ENCODE measurements around the gene CD300LF. TPM values are rescaled to one million over a fixed set of nuclear protein-coding genes. Genes with fewer than 3 reads are reported as not detected.

CD300LF gene
- total RNA-seq, 2 donors from 2014 or later, result not detected

GRCh38 chr17:74732042-74732867 is 19.5 kb upstream of the CD300LF start:
- H3K4me1 Mint-ChIP-seq (ENCODE audit: low read depth), result peaks cover 13% of the 10 kb centered on the region
- no peak overlapping the region for H3K27ac Mint-ChIP-seq
- no peaks in the 10 kb centered on the region for H3K27me3 Mint-ChIP-seq (ENCODE audit: low read depth)
- no peaks in the 10 kb centered on the region for H3K36me3 Mint-ChIP-seq (ENCODE audit: insufficient read depth in 2 of 2)
- DNase-seq (no peak), ATAC-seq (replicated peaks in 1 of 2) (no peak)
- H3K4me3 Mint-ChIP-seq, result no peak overlapping the region
- H3K9me3 Mint-ChIP-seq, result no peaks in the 10 kb centered on the region

DNA sequence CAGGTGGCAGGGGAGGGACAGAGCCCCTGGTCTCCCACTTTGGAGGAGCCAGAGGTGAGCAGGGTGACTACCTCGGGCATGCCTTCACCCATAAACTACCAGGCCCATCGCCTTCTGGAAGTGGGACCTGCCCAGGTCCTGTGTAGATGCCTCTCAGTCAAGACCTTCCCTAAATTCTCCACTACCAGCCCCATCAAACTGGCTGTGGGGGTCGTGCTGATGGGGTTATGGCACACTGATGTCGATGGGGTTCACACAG is 18.6 kb upstream of the CD300LF start:
- no peaks in the 10 kb centered on the region for H3K36me3 Mint-ChIP-seq (ENCODE audit: insufficient read depth in 2 of 2)
- no peaks in the 10 kb centered on the region for H3K9me3 Mint-ChIP-seq
- H3K27me3 Mint-ChIP-seq (ENCODE audit: low read depth), result no peaks in the 10 kb centered on the region
- H3K4me1 Mint-ChIP-seq (ENCODE audit: low read depth), result peaks cover 10% of the 10 kb centered on the region
- no peak overlapping the region for H3K27ac Mint-ChIP-seq
- no peak for ATAC-seq (replicated peaks in 1 of 2)
- DNase-seq, result no peak
- no peak overlapping the region for H3K4me3 Mint-ChIP-seq

DNA sequence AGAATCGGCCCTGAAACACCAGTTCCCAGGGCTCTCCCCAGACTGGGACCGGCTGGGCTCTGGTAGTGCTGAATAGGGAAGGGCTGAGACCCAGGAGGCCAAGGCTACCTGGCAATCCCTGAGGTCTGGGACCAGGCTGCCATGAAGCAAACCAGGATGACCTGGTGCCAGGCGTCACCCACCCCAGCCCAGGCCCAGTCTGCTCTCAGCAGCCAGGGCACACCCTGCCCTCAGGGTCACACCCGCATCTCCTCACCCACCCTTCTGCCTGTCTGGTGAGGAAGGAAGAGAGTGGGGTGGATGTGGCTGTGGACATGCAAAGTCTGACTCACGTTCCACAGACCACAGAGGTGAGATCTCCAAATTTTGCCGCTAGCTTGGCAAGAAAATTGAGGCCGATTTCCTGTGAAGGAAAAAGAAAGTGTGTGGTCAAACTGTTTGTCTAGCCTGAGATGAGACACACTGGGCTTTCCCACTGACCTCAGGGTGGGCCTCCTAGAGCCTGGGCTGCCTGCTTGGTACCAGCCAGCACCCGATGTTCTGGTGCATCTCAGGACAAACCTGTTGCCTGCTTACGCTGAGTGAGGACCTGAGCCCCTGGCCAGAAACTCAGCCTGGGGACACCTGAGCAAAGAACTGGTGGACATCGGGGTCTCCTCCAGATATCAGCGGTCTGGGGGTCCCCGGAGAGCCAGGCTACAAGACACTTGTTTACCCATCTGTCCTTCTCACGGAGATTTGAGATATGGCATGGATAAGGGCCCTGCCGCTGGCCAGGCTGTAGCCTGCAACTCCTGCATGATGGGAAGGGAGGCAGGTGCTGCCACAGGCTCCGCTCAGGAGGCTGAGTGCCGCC is 18.0 kb upstream of the CD300LF start:
- H3K36me3 Mint-ChIP-seq (ENCODE audit: insufficient read depth in 2 of 2), result no peaks in the 10 kb centered on the region
- peaks cover 8% of the 10 kb centered on the region for H3K4me1 Mint-ChIP-seq (ENCODE audit: low read depth)
- peak; percentile 86 to 88 for ATAC-seq (replicated peaks in 1 of 2)
- H3K4me3 Mint-ChIP-seq, result no peak overlapping the region
- DNase-seq, result peak; percentile 63 to 67
- no peaks in the 10 kb centered on the region for H3K27me3 Mint-ChIP-seq (ENCODE audit: low read depth)
- H3K9me3 Mint-ChIP-seq, result no peaks in the 10 kb centered on the region
- no peak overlapping the region for H3K27ac Mint-ChIP-seq

- no peak for ATAC-seq (replicated peaks in 1 of 2)
- H3K27ac Mint-ChIP-seq, result no peak overlapping the region
These were observed 17.1 kb upstream of the CD300LF start for GRCh38 chr17:74729866-74730265.

DNA sequence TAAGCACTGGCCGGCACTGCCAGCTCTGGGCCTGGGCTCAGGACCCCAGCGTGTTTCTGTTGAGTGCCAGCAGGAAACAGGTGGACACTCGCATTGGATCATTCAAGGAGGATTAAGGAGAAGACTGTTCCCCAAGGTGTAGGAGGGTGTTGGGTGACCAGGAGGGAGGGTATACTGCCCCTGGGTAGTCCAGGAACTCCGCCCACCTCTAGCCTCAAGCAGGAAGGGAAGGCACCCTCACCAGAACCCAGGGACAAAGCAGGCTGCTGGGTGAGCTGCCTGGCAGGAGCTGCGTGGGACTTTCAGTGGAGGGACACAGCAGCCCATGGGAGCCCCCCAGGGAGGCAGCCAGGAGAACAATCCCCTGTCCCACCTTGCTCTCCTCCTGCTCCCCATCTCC is 16.6 kb upstream of the CD300LF start:
- Mint-ChIP-seq H3K36me3 (ENCODE audit: insufficient read depth in 2 of 2) (no peaks in the 10 kb centered on the region), H3K27ac (no peak overlapping the region), H3K27me3 (ENCODE audit: low read depth) (no peaks in the 10 kb centered on the region), H3K4me3 (no peak overlapping the region), H3K9me3 (no peaks in the 10 kb centered on the region), H3K4me1 (ENCODE audit: low read depth) (peaks cover 8% of the 10 kb centered on the region)
- ATAC-seq (replicated peaks in 1 of 2) (no peak), DNase-seq (no peak)

More at GRCh38 chr17:74729866-74730265, 17.1 kb upstream of the CD300LF start:
- Mint-ChIP-seq H3K4me1 (ENCODE audit: low read depth) (peaks cover 8% of the 10 kb centered on the region), H3K4me3 (no peak overlapping the region), H3K36me3 (ENCODE audit: insufficient read depth in 2 of 2) (no peaks in the 10 kb centered on the region), H3K27me3 (ENCODE audit: low read depth) (no peaks in the 10 kb centered on the region), H3K9me3 (no peaks in the 10 kb centered on the region)
- DNase-seq, result no peak

DNA sequence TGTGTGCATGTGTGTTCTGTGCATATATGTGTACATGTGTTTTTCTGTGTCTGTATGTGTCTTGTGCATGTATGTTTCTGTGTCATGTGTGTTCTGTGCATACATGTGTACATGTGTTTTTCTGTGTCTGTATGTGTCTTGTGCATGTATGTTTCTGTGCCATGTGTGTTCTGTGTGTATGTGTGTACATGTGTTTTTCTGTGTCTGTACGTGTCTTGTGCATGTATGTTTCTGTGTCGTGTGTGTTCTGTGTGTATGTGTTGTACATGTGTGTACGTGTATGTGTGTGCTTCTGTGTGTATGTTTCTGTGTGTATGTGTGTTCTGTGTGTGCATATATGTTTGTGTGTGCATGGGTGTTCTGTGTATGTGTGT is 16.0 kb upstream of the CD300LF start:
- H3K9me3 Mint-ChIP-seq, result no peaks in the 10 kb centered on the region
- ATAC-seq (replicated peaks in 1 of 2) (no peak), DNase-seq (no peak)
- no peak overlapping the region for H3K27ac Mint-ChIP-seq
- H3K4me1 Mint-ChIP-seq (ENCODE audit: low read depth), result peaks cover 8% of the 10 kb centered on the region
- H3K27me3 Mint-ChIP-seq (ENCODE audit: low read depth), result no peaks in the 10 kb centered on the region
- H3K4me3 Mint-ChIP-seq, result no peak overlapping the region
- H3K36me3 Mint-ChIP-seq (ENCODE audit: insufficient read depth in 2 of 2), result no peaks in the 10 kb centered on the region

DNA sequence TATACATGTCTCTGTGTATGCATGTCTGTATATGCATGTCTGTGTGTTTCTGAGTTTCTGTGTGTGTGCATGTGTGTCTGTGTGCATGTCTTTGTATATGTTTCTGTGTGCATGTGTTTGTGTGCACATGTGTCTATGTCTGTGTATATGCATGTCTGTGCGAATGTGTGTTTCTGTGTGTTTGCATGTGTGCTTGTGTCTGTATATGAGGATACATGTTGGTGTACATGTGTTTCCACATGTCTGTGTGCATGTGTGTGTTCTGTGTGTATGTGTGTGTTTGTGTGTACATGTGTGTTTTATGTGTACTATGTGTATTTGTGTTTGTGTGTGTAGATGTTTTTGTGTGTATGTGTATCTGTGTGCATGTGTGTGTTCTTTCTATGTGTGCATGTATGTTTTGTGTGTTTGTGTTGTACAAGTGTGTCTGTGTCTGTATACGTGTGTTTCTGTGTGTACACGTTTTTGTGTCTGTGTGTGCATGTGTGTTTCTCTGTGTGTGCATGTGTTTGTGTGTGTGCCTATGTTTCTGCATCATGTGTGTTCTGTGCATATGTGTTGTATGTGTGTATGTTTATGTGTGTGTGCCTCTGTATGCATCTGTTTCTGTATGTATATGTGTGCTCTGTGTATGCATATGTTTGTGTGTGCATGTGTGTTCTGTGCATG is 15.4 kb upstream of the CD300LF start:
- Mint-ChIP-seq H3K4me3 (no peak overlapping the region), H3K4me1 (ENCODE audit: low read depth) (peaks cover 8% of the 10 kb centered on the region), H3K9me3 (no peaks in the 10 kb centered on the region), H3K36me3 (ENCODE audit: insufficient read depth in 2 of 2) (no peaks in the 10 kb centered on the region), H3K27me3 (ENCODE audit: low read depth) (no peaks in the 10 kb centered on the region), H3K27ac (no peak overlapping the region)
- ATAC-seq (replicated peaks in 1 of 2) (no peak), DNase-seq (no peak)

- Mint-ChIP-seq H3K27ac (no peak overlapping the region), H3K4me3 (no peak overlapping the region), H3K27me3 (ENCODE audit: low read depth) (no peaks in the 10 kb centered on the region), H3K4me1 (ENCODE audit: low read depth) (no peaks in the 10 kb centered on the region), H3K36me3 (ENCODE audit: insufficient read depth in 2 of 2) (no peaks in the 10 kb centered on the region), H3K9me3 (no peaks in the 10 kb centered on the region)
- no peak for DNase-seq
- no peak for ATAC-seq (replicated peaks in 1 of 2)
These were observed 12.4 kb upstream of the CD300LF start for GRCh38 chr17:74725111-74725510.

- ATAC-seq (replicated peaks in 1 of 2) (no peak), DNase-seq (no peak)
- no peaks in the 10 kb centered on the region for H3K9me3 Mint-ChIP-seq
- H3K4me1 Mint-ChIP-seq (ENCODE audit: low read depth), result no peaks in the 10 kb centered on the region
- no peak overlapping the region for H3K27ac Mint-ChIP-seq
- H3K27me3 Mint-ChIP-seq (ENCODE audit: low read depth), result no peaks in the 10 kb centered on the region
- H3K4me3 Mint-ChIP-seq, result no peak overlapping the region
- no peaks in the 10 kb centered on the region for H3K36me3 Mint-ChIP-seq (ENCODE audit: insufficient read depth in 2 of 2)
These were observed 11.2 kb upstream of the CD300LF start for GRCh38 chr17:74723891-74724290.

GRCh38 chr17:74722782-74723181 is 10.1 kb upstream of the CD300LF start:
- Mint-ChIP-seq H3K27me3 (ENCODE audit: low read depth) (no peaks in the 10 kb centered on the region), H3K4me3 (no peak overlapping the region), H3K36me3 (ENCODE audit: insufficient read depth in 2 of 2) (no peaks in the 10 kb centered on the region), H3K4me1 (ENCODE audit: low read depth) (no peaks in the 10 kb centered on the region), H3K9me3 (no peaks in the 10 kb centered on the region), H3K27ac (no peak overlapping the region)
- no peak for ATAC-seq (replicated peaks in 1 of 2)
- no peak for DNase-seq

DNA sequence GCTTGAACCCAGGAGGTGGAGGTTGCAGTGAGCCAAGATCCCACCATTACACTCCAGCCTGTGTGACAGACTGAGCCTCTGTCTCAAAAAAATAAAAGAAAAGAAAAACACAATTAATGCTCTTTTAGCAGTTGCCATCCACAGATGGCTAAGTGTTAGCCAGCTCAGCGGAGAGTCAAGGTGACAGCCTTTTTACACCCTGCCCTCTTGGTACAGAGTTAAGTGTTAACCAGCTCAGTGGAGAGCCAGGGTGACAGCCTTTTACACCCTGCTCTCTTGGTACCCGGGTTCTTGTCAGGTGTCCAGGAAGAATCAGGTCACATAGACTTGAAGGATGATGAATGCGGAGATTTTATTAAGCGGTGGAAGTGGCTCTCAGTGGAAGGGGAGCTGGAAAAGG is 7.8 kb upstream of the CD300LF start:
- DNase-seq, result no peak
- Mint-ChIP-seq H3K36me3 (ENCODE audit: insufficient read depth in 2 of 2) (no peaks in the 10 kb centered on the region), H3K4me1 (ENCODE audit: low read depth) (no peaks in the 10 kb centered on the region), H3K4me3 (no peak overlapping the region), H3K27me3 (ENCODE audit: low read depth) (no peaks in the 10 kb centered on the region), H3K9me3 (no peaks in the 10 kb centered on the region), H3K27ac (no peak overlapping the region)
- ATAC-seq (replicated peaks in 1 of 2), result no peak

DNA sequence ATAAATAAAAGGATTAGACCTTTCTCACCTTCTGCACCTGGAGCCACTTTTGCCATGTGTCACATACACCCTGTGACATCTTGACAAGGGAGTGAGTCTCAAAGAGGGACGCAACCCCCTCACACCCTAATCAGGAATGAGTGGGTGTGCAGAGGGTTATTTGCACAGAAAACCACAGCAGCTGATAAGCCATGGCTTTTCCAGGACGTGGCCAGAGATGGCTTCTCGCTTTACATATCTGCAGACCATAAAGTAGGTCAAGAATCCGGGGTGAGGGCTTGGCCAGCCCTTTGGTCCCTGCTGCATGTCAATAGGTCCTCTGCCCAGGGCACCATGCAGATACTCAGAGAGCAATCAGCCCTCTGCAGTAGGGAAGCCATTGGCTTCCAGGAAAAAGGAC is 2.4 kb upstream of the CD300LF start:
- no peak overlapping the region for H3K27ac Mint-ChIP-seq
- no peaks in the 10 kb centered on the region for H3K36me3 Mint-ChIP-seq (ENCODE audit: insufficient read depth in 2 of 2)
- H3K27me3 Mint-ChIP-seq (ENCODE audit: low read depth), result peaks cover 27% of the 10 kb centered on the region
- H3K4me1 Mint-ChIP-seq (ENCODE audit: low read depth), result no peaks in the 10 kb centered on the region
- DNase-seq, result no peak
- no peaks in the 10 kb centered on the region for H3K9me3 Mint-ChIP-seq
- no peak overlapping the region for H3K4me3 Mint-ChIP-seq
- ATAC-seq (replicated peaks in 1 of 2), result no peak

- Mint-ChIP-seq H3K4me3 (no peak overlapping the region), H3K36me3 (ENCODE audit: insufficient read depth in 2 of 2) (no peaks in the 10 kb centered on the region), H3K27me3 (ENCODE audit: low read depth) (peaks cover 27% of the 10 kb centered on the region), H3K27ac (no peak overlapping the region), H3K9me3 (no peaks in the 10 kb centered on the region), H3K4me1 (ENCODE audit: low read depth) (no peaks in the 10 kb centered on the region)
- no peak for DNase-seq
- no peak for ATAC-seq (replicated peaks in 1 of 2)
These were observed 540 bp upstream of the CD300LF start for GRCh38 chr17:74713171-74713755.
